Endodermal cell (in vitro differentiated cells): ENCODE results near the gene LANCL2. TPM values are rescaled to one million over a fixed set of nuclear protein-coding genes. Genes with fewer than 3 reads are reported as not detected.

Source experiments
- DNase-seq: peaks from one replicate; pipeline ENCODE4 v3.0.0-alpha.2; 2017
- H3K27ac ChIP-seq: 2 replicates; pipeline ENCODE4 v1.5.1; 2013; ENCODE audit warnings: mild to moderate bottlenecking, low read depth, low read length, moderate library complexity
- H3K27me3 ChIP-seq: 2 replicates; pipeline ENCODE4 v1.6.1; 2013; ENCODE audit warnings: mild to moderate bottlenecking, low read length, moderate library complexity; ENCODE audit not compliant: insufficient read depth, control insufficient read depth, poor library complexity, severe bottlenecking
- H3K36me3 ChIP-seq: 2 replicates; pipeline ENCODE4 v1.7.0; 2013; ENCODE audit warnings: mild to moderate bottlenecking, low read length, moderate library complexity; ENCODE audit not compliant: control insufficient read depth, insufficient read depth
- H3K4me1 ChIP-seq: one replicate; pipeline ENCODE4 v1.7.0; 2013; ENCODE audit warnings: low read length; ENCODE audit not compliant: control insufficient read depth, insufficient read depth
- H3K4me3 ChIP-seq: 2 replicates; pipeline ENCODE4 v1.5.1; 2013; ENCODE audit warnings: mild to moderate bottlenecking, low read length, moderate library complexity
- H3K9ac ChIP-seq: 2 replicates; pipeline ENCODE4 v1.6.1; 2013; ENCODE audit warnings: mild to moderate bottlenecking, low read length, moderate library complexity; ENCODE audit not compliant: poor library complexity, severe bottlenecking; ENCODE audit errors: extremely low read depth
- H3K9me3 ChIP-seq: 2 replicates; pipeline ENCODE4 v1.6.1; 2013; ENCODE audit warnings: mild to moderate bottlenecking, low read length, moderate library complexity; ENCODE audit not compliant: control insufficient read depth
- H3K27ac Mint-ChIP-seq: 2 replicates; pipeline ENCODE4 v1.8.0; 2020; ENCODE audit warnings: mixed read lengths
- H3K27me3 Mint-ChIP-seq: 2 replicates; pipeline ENCODE4 v1.8.0; 2021; ENCODE audit warnings: mild to moderate bottlenecking, mixed read lengths; ENCODE audit not compliant: insufficient read depth
- H3K36me3 Mint-ChIP-seq: 2 replicates; pipeline ENCODE4 v1.8.0; 2020; ENCODE audit warnings: low read depth, mixed read lengths
- H3K4me1 Mint-ChIP-seq: 2 replicates; pipeline ENCODE4 v1.8.0; 2020; ENCODE audit warnings: mixed read lengths
- H3K4me3 Mint-ChIP-seq: 2 replicates; pipeline ENCODE4 v1.8.0; 2020; ENCODE audit warnings: mild to moderate bottlenecking, moderate library complexity, mixed read lengths
- H3K9me3 Mint-ChIP-seq: 2 replicates; pipeline ENCODE4 v1.8.0; 2020; ENCODE audit warnings: mild to moderate bottlenecking, mixed read lengths
- WGBS, 2 experiments: methylation state at CpG; one replicate each; pipeline versions ENCODE4 v1.1.5 to v1.1.7; 2013; ENCODE audit warnings: missing lambda C conversion rate in 2 of 2, mixed read lengths in 1 of 2; ENCODE audit not compliant: insufficient coverage in 1 of 2, insufficient read length in 1 of 2; 5-methylcytosine and 5-hydroxymethylcytosine counted together
- total RNA-seq, 2 donors: library from RNA; stranded (reverse); fragmentation: NEBNext Ultra II Directional in 1 of 2; extraction: Animal tissue kit (Norgen Biotek cat#: 25700) in 1 of 2; gene quantifications; 2 replicates in 1 of 2; 3 replicates in 1 of 2; pipeline ENCODE4 v1.2.1, GENCODE V29; 2021
- TF ChIP-seq, protein P1 (sequence below): fragments of 200-600 bp; sonication (generic); conservative IDR thresholded peaks from 2 replicates; pipeline ENCODE4 v1.5.0; 2021; ENCODE audit warnings: antibody characterized with exemption, mild to moderate bottlenecking

The LANCL2 gene
- total RNA-seq, 2 donors from 2014 or later: 9.4 to 17.7 TPM

DNA sequence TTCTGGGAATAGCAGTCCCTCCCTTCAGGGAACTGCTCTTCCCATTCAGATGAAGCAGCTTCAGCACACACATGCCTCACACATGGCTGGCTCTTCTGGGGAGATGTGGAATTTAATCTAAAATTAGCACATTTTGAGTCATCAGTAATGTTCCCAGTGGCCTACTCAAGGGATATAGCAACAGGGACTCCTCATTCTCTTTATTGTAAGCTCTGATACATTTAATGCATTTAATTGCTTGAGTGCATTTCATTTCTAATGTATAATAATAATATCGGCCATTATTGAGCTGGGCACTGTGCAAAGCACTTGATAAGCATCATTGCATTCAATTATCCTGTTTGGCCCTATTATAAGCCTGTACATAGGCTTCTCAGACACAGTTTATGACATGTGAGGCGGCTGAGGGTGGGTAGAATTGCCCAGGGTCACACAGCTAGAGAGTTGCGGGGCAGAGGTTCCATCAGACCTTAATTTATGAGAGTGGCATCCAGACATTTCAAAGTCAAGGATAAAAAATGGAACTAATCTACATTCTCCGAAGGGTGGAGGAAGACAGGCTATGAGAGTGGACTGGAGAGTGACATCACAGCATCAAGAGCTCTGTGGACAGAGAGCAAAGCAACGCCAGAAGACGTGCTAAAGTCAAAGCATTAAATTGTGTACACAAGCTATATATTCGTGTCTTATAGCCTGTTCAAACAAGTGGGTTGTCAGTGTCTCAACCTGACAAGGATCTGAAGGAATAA lies 76.8 kb downstream of the LANCL2 start:
- Histone ChIP-seq H3K27ac (no peak overlapping the region), H3K9me3 (no peaks in the 10 kb centered on the region), H3K36me3 (no peaks in the 10 kb centered on the region), H3K4me3 (no peak overlapping the region), H3K4me1 (peaks cover 5% of the 10 kb centered on the region), H3K27me3 (no peaks in the 10 kb centered on the region), H3K9ac (no peak overlapping the region)
- Mint-ChIP-seq H3K4me3 (no peak overlapping the region), H3K27me3 (peaks cover 7% of the 10 kb centered on the region), H3K4me1 (peaks cover 8% of the 10 kb centered on the region), H3K27ac (no peak overlapping the region), H3K36me3 (no peaks in the 10 kb centered on the region), H3K9me3 (no peaks in the 10 kb centered on the region)
- 94% methylated on average over 7 of the region's 7 CpGs for WGBS, 2 experiments
- DNase-seq: no peak
- TF ChIP-seq, protein P1, sequence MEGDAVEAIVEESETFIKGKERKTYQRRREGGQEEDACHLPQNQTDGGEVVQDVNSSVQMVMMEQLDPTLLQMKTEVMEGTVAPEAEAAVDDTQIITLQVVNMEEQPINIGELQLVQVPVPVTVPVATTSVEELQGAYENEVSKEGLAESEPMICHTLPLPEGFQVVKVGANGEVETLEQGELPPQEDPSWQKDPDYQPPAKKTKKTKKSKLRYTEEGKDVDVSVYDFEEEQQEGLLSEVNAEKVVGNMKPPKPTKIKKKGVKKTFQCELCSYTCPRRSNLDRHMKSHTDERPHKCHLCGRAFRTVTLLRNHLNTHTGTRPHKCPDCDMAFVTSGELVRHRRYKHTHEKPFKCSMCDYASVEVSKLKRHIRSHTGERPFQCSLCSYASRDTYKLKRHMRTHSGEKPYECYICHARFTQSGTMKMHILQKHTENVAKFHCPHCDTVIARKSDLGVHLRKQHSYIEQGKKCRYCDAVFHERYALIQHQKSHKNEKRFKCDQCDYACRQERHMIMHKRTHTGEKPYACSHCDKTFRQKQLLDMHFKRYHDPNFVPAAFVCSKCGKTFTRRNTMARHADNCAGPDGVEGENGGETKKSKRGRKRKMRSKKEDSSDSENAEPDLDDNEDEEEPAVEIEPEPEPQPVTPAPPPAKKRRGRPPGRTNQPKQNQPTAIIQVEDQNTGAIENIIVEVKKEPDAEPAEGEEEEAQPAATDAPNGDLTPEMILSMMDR: no peak

DNA sequence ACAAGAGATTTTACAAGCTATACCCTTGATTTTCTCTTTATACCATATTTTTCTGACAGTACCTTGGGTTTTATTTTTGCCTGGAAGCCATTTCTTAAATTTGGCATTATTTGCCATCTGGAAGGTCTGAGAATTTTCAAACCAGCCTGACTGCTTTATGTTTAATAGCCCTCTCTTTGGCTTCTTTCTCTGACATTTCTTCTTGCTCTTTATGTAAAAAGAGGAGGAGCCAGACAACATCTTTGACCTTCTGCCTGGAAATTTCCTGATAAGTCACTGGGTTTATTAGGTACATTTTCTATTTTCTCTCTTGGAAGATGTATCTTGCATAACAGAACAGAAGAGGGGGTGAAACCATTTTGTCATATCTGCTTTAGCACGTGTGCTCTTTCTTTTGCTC lies 79.6 kb downstream of the LANCL2 start:
- TF ChIP-seq, protein P1: no peak
- H3K36me3 ChIP-seq: no peaks in the 10 kb centered on the region
- H3K9me3 ChIP-seq: no peaks in the 10 kb centered on the region
- H3K4me1 ChIP-seq: no peaks in the 10 kb centered on the region
- H3K9me3 Mint-ChIP-seq: no peaks in the 10 kb centered on the region
- no peak overlapping the region for H3K27ac ChIP-seq
- no peak overlapping the region for H3K4me3 ChIP-seq
- H3K4me3 Mint-ChIP-seq: no peak overlapping the region
- H3K27me3 ChIP-seq: no peaks in the 10 kb centered on the region
- no peaks in the 10 kb centered on the region for H3K27me3 Mint-ChIP-seq
- H3K4me1 Mint-ChIP-seq: no peaks in the 10 kb centered on the region
- no peak overlapping the region for H3K27ac Mint-ChIP-seq
- no peaks in the 10 kb centered on the region for H3K36me3 Mint-ChIP-seq
- 100% methylated on average over 1 of the region's 1 CpG; no CpG with 5 or more reads in 1 of the 2 experiments for WGBS, 2 experiments
- H3K9ac ChIP-seq: no peak overlapping the region
- DNase-seq: no peak

DNA sequence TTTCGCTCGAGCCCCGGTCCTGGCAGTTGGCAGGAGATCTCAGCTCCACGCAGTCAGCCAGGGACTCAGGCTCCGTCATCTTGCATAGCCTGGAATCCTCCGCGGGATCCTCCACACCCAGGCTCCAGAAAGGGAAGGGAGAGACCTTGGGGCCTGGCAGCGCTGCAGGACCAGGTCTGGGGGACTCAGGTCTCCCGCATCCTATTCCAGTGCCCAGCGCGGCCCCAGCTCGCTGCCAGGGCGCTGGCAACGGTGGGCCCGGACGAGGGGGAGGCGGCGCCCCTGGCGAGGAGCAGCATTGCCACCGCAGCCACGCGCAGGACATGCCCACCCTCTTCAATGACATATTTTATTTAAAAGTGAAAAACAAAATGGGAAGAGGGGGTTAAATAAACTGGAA lies 83.4 kb downstream of the LANCL2 start:
- Histone ChIP-seq H3K9me3 (no peaks in the 10 kb centered on the region), H3K4me3 (no peak overlapping the region), H3K9ac (no peak overlapping the region), H3K27ac (no peak overlapping the region), H3K27me3 (no peaks in the 10 kb centered on the region), H3K36me3 (no peaks in the 10 kb centered on the region), H3K4me1 (no peaks in the 10 kb centered on the region)
- H3K27me3 Mint-ChIP-seq: no peaks in the 10 kb centered on the region
- H3K4me3 Mint-ChIP-seq: no peak overlapping the region
- no peaks in the 10 kb centered on the region for H3K4me1 Mint-ChIP-seq
- DNase-seq: no peak
- no peaks in the 10 kb centered on the region for H3K9me3 Mint-ChIP-seq
- WGBS, 2 experiments: 93 to 98% methylated on average over 22 of the region's 22 CpGs
- TF ChIP-seq, protein P1: no peak
- H3K27ac Mint-ChIP-seq: no peak overlapping the region
- H3K36me3 Mint-ChIP-seq: no peaks in the 10 kb centered on the region
